IPS-NIHi11 (cell line): ENCODE measurements around the gene MX1.

Source experiments
- DNase-seq: peaks from one replicate; pipeline ENCODE4 v3.0.0; 2012; ENCODE audit warnings: mixed read lengths, low spot score

MX1 gene

DNA sequence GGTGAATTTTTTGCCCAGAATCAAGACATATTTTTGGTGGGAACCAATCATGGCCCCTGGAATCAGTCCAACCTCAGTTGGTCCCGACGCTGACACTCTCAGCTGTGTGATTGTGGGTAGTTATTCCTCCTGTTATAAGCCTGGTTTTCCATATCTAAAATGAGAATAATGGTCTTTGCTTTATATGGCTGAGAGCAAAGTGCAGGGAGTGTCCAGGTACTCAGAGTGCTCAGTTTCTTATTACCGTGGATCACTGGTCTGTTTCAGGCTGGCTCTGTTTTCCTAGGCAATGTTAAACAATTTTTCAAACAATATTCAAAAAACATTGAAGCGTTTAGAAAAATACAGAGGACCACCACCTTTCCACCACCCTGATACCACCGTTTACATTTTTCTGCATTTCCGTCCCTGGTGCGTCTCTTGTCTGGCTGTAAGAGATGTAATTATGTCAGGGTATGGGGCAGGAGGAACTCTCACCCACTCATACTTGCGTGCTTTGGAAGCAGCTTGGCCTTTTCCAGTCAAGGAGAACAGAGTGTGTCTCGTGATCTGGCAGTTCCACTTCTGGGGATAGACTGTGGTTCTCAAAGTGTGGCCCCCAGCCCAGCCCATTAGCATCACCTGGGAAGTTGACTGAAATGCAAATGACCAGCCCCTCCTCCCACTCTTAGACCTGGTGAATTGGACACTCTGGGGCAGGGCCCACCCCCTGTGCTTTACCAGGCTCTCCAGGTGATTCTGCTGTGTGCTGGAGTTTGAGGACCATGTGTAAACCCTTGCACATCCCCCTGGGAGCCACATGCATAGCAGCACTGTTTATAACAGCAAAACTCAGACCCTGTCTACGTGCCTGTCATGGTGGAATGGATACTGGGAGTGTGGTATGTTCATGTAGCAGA, 6.8 kb downstream of the MX1 start:
- no peak for DNase-seq

DNA sequence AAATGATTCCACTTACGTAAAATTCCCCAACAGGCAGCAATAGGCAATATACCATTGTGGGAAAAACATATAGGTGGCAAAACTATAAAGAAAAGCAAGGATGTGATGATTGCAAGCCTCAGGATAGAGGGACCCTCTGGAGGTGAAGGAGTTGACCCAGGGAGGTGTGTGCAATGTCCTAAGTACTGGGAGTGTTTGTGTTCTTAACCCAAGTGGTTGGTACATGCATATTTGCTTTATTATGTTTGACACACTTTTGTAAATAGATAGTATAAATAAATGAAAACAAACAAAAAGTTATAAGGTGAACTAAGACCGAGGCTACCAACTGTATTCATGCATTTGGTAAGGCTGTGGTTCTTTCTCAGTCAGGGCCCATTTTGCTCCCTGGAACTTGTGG, 7.5 kb downstream of the MX1 start:
- no peak for DNase-seq

DNA sequence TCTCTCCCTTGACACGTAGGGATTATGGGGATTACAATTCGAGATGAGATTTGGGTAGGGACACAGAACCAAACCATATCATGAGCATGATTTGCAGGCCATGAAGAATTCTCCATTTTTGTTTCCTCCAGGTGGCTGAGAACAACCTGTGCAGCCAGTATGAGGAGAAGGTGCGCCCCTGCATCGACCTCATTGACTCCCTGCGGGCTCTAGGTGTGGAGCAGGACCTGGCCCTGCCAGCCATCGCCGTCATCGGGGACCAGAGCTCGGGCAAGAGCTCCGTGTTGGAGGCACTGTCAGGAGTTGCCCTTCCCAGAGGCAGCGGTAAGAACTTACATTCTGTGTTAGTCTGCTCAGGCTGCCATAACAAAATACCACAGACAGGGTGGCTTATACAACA, 9.7 kb downstream of the MX1 start:
- DNase-seq = no peak

DNA sequence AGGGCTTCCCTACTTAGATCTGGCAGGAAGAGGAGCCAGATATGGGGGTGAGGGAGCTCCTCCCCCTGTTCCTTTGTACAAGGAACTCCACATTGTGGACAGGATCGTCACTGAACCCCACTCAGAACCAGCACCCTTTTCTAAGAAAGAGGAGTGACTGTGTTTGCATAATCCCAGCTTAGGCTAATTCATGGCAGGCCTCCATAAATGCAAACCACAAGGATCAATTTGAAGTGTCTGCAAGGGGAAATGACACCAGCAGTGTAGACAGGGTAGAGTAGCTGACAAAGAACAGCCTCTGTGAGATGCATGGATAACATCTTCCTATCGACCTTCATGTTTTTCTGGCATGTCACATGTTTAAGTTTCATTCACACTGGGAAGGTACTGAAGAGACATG, 11.7 kb downstream of the MX1 start:
- no peak for DNase-seq

DNA sequence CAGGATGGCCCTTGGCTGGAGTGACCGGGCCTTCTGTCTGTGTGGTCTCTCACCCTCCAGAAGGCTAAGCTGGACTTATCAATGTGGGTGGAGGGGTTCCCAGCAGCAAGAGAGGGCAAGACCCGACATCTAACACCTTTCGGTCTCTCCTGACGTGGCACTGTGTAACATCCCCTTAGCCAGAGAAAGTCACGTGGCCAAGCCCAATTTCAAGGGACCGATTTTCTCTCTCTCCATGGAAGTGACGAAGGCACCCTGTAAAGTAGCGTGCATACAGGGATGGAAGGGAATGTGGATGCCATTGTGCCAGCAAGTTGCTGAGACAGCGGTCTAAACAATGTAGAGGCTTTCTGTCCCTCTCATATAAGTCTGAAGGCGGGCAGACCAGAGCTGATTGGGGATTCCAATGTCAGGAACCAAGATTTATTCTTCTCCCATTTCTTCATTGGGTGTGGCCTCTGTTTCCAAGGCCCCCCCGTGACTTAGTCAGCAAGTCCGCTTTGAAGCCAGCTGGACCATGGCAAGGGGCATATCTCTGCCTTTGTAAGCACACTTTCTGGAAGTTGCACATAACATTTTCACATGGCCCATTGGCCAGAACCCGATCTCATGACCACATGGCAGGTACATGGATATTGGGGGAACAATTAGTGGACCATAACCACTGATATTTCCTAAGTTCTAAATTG, 12.5 kb downstream of the MX1 start:
- no peak for DNase-seq

DNA sequence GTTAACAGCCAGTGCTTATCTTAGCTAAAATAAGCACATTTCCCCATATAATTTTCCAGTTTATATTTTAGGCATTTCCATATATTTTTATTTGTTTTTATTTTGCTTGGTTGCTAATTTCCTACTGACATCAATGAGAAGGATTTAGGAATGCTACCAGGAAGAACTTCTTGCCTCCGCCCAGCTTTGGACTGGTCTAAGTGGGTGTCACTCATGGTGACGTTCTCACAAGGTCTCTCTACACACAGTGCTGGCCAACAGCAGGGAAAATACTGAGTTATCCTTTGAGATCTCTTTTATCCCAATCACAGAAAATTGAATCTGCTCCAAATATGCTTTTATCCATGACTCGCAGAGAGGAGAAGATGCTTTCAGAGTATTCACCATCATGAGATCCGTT, 13.2 kb downstream of the MX1 start:
- DNase-seq = no peak

DNA sequence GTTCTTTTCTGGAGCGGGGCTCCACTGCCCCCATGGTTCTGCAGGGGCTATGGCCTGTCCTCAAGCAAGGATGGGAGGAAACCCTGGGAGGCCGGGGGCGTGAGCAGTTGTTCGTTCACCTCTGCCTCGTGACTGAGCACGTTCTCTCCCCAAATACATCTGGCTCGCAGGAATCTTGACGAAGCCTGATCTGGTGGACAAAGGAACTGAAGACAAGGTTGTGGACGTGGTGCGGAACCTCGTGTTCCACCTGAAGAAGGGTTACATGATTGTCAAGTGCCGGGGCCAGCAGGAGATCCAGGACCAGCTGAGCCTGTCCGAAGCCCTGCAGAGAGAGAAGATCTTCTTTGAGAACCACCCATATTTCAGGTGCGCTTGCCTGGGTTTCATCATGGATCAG, 15.5 kb downstream of the MX1 start:
- DNase-seq = no peak

DNA sequence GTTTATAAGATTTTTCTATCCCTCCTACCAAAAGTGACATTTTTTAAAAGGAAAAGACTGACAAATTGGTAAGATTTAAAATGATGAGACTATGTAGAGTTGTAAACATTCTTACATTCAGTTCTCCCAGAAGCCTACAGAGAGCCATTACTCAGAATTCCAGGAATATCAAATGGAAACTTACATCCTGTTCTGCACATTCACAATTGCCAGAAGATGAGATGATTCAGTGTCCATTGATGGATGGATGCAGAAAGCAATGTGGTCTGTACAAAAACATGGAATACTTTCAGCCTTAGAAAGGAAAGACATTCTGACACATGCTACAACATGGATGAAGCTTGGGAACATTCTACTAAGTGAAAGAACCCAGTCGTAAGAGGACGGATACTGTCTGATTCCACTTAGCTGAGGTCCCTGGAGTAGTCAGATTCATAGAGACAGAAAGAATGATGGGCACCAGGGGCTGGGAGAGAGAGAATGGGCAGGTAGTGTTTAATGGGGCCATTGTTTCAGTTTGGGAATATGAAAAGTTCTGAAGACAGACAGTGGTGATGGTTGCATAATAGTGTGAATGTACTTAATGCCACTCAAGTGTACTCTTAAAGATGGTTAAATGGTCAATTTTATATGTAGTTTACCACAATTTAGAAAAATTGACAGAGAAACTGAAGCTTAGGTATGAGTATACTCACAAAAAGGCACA, 16.6 kb downstream of the MX1 start:
- DNase-seq = no peak

DNA sequence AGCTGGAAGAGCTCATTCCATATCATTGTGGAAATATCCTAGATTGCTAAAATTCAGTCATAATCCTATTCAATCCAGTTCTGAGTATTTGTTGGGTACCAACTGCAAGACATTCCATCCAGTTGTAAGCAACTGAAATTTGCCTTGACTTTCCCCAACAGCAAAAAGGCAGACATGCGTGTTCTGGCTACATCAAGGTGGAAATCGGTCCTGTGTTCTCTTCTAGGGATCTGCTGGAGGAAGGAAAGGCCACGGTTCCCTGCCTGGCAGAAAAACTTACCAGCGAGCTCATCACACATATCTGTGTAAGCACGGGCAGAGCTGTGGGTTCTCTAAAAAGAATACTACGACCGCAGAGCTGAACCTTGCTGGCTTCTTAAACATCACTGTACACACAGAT, 17.5 kb downstream of the MX1 start:
- no peak for DNase-seq

DNA sequence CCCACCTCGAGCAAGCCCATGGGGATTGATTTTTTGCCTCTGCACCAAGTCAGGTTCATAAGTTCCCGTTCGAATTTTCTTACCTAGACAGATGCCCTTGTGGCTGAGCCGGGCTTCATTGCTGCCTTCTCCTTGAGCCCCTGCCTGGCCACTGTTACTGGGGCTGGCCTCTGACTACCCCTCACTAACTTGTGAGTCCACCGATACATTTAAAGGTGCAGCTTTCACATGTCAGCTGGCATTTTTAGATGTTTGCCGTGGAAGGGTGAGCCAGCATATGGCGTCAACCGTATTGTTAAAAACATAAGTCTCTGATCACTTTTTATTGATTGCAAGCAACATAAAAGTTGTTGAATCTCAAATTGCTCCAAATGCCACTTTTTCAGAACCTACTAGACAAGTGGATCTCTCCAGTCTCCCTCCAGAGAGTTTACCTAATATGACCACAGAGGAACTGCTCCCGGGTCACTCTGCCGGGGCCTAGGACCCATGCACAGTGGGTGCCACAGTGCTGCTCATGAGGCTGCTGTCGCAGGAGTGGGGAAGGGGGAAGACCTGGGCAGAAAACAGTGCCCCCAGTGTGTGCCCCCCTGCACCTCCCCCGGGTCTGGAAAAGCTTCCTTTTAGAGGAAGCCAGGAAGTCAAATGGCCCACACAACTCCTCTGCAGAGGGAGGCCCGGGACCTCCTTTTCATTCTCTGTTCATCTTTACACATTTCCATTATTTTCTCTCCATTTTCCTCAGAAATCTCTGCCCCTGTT, 18.8 kb downstream of the MX1 start:
- no peak for DNase-seq

DNA sequence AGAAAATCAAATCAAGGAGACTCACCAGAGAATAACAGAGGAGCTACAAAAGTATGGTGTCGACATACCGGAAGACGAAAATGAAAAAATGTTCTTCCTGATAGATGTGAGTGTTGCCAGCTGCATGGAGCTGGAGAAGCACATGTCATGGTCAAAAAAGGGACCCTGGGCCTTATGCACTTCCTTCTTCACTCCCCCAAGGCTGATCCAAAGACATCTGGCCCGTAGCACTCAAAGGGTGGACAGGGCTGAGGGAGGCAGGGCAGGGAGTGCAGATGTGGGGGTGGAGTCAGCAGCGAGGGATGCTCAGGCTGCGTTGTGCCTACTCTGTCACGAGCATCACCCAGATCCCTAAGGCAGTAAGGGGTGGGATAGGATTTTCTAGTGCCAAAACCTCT, 19.4 kb downstream of the MX1 start:
- DNase-seq = no peak

DNA sequence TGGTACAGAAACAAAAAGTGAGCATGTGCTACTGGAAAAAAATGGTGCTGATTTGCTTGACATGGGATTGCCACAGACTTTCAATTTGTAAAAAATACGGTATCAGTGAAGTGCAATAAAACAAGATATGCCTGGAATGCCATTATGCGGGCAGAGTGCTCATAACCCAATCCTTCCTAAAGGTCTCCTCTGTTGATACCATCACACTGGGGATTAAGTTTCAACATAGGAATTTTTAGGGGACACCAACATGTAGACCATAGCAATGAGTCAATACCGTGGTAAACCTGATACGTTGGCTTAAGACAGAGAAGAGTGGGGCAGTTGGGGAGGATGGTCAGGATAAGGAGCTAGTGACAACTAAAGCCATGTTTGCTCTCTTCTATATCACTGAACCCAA, 20.5 kb downstream of the MX1 start:
- no peak for DNase-seq

DNA sequence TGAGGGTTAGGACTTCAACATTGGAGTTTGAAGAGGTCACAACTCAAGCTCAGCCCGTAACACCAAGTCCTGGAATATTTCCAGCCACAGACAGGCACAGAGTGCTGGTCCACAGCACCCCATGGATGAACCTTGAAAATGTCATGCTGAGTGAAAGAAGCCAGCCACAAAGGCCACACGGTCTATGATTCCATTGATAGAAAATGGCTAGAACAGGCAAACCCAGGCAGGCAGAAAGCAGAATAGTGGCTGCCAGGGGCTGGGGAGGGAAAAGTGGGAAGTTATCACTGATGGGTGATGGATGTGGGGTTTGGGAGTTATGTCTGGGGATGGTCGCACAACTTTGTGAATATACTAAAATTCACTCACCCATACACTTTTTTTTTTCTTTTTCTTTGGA, 21.3 kb downstream of the MX1 start:
- DNase-seq = no peak

DNA sequence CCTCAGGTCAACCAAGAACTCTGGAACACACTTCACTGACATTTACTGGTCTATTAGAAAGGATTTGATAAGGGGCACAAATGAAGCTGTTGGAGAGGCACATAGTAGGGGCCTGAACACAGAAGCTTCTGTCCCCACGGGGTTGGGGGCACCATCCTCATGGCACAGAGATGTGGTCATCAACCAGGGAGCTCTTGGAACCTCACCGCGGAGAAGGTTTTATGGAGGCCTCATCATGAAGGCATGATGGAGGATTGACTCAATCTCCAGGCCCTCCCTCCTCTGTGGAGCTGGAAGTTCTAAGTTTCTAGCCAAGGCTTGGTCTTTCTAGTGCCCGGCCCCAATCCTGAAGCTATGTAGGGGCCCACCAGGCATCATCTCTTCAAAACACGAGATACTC, 23.6 kb downstream of the MX1 start:
- DNase-seq = no peak

DNA sequence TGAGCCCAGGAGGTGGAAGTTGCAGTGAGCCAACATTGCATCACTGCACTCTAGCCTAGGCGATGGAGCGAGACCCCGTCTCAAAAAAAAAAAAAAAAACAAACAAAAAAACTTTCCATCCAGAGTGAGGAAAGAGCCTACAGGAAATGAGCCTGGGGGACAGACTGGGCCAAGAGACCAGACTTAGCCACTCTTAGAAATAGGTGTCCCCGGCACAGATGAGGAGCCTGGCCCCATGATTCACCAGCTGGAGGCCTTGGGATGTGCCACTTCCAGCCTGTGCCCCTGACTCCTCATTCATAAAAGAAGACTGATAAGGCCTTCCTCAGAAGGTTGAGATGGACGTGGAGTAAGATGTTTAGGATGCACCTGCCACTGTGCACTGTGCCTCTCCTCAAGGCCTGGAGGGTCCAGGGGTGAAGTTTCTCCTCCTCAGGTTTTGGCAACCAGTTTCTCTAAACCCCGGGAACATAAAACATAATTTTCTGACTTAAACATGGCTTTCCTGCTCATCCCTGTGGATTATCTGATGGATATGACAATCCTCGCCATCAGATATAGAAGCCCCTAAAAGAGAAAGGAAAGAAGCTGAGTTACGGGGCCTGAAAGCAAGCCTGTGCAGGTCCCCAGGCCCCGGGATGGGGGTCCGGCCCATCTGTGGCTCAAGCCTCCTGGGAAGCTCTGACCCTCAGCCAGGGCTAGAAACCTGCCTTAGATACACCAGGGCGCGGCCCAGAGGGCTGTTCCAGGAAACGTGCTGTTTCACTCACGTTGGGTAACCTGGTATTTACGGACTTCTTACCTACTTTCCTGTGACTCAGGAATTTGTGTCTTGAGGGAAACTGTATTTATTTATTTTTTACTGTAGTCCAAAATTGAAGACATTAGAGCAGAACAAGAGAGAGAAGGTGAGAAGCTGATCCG, 26.0 kb downstream of the MX1 start:
- DNase-seq = no peak

DNA sequence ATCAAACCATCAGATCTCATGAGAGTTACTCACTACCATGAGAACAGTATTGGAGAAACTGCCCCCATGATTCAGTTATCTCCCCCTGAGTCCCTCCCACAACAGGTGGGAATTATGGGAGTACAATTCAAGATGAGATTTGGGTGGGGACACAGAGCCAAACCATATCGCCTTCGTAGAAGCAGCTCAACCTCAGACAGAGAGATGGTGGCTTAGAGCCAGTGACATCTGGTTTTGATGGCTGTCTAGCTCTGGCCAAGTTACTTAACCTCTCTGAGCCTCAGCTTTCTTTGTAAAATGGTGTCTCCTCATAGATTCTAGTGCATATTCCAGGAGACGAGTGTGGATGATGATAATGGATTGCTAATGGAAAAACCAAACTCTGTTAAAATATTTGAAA, 27.2 kb downstream of the MX1 start:
- DNase-seq = no peak

DNA sequence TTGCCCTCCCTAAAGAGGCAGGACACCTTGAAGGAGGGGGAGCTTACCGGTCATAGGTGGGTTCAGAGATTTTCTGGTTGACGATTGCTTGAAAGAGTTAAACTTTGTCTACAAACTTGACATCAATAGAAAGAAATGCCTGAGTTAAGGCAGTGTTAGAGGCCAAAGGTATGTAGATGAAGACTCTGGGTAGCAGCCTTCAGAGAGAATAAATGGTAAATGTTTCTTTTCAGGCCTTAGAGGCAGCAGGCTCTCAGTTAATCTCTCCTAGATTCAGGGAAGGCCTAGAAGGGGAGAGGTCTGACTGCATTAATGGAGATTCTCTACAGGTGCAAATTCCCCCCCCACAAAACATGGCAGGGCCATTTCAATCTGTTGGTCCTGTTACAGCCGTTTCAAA, 27.7 kb downstream of the MX1 start:
- no peak for DNase-seq

DNA sequence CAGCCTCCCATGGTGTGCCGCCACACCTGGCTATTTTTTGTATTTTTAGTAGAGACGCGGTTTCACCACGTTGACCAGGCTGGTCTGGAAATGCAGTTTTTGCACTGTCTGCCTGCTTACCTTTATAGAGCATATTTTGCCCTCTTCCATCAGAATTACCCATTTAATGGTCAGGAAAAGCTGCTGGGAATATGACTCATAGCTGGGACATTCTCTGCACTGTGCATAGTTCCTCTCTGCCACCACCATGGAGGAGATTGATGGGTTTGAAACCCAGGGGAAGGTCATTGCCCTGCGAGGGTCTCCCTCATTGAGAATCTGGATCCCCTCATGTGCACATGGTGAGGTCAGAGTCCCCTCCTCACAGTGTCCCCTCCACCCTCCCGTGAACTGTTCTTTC, 32.1 kb downstream of the MX1 start:
- no peak for DNase-seq

DNA sequence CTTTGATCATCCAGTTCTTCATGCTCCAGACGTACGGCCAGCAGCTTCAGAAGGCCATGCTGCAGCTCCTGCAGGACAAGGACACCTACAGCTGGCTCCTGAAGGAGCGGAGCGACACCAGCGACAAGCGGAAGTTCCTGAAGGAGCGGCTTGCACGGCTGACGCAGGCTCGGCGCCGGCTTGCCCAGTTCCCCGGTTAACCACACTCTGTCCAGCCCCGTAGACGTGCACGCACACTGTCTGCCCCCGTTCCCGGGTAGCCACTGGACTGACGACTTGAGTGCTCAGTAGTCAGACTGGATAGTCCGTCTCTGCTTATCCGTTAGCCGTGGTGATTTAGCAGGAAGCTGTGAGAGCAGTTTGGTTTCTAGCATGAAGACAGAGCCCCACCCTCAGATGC, 32.5 kb downstream of the MX1 start:
- DNase-seq = no peak

DNA sequence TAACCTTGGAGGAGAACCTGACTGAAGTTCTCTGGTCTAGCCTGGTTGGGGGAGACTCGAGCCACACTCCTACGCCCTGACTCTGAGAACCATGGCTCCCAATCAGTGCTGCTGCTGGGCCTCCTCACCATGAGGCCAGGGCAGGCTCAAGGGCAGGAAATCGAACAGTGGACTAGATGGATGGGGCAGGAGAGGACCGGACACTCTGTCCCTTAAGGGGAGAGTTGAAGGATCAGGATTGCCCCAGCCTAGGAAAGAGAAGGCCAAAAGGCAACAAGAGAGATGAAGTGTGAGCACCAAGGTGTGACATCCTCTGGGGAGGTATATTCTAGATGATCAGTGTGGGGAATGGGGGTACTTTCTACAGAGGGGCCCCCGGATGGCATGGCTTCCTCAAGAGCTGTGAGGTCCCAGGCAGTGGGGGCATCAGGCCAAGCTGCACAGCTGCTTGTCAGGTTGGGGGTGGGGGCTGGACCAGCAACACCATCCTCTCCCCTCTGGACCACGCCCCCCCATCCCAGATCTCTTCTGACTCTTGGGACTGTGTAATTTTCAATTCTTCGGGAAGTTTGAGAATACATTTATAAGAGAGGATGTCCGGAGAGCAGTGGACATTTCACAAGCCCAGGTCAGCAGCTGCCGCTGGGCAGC, 34.0 kb downstream of the MX1 start:
- DNase-seq = no peak
